Stimulated activated CD4-positive, alpha-beta T cell treated with anti-CD3 and anti-CD28 coated beads, TNF-alpha, amount 100 ng/mL, for 4 hours (primary cell): ENCODE results near the gene OOSP4A.

Source experiments
- DNase-seq, 3 experiments: peaks; one replicate each; pipeline ENCODE4 v3.0.0-alpha.2; 2020; ENCODE audit warnings: low read depth in 3 of 3

The OOSP4A gene

DNA sequence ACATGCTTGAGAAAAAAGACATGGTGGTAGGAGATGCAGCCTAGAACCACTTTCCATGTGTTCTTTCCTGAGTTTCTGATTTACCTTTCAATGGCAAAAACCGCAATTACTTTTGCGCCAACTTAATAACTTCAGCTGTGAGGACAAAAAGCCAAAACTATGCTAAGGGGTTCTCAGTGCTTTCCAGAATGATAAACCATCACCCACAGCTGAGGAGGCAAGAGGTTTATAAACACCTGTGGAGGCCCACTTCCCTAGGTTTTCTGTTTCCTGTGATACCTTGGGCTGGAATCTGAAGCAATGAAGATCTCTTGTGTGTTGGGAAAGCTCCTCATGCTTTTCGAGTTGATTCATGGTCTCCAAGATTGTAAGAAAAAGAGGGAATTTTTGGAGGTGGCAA is at the start of gene OOSP4A:
TSS of gene OOSP4A (plus strand) at position 301 of the 400 bp plus-strand sequence. CDS start at position 301, 0 bp downstream.
- no peak for DNase-seq

DNA sequence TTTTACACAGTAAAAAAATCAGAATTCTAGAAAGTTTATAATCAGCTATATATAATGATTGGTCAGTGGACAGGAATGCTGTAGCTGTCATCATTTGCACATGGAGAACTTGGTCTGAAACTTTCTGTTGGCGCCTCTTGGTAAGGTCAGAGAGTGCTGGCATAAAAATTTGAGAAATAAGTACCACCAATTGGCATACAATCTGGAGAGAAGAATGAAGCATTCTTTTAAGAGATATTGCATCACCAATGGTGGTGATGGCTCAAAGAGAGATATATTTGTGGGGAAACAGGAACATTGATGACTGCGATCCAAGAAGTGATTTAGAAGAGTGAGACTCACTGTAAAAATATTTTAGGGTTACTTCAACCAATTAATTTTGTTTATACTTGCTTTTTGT is 45.4 kb upstream of the OOSP4A start:
- no peak for DNase-seq

DNA sequence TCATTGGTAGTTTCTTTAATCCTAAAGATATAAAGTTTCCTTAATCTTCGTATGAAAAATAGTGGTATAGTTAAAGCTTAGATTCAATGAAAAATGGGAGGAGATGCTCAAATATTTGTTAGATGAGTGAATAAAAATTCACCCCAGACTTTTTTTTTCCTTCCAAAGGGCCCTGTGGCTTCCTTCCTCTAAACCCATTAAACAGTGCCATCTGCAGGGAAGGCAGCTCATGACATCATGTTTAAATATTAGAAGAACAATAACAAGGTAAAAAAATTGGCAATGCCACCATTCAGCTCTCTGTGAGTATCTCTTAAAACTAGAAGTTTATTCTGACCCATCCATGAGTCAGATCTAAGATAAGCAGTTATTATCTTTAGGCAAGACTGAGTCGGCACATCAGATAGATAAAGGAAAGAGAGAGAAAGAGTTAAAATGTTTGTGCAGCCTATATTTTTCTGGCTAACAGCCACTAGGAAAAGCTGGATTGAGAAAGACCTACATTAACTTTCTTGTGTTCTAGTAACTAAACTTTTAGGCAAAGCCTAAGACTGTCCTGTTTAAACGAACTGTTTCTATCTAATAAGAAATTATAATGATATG is 44.7 kb upstream of the OOSP4A start:
- DNase-seq = no peak

DNA sequence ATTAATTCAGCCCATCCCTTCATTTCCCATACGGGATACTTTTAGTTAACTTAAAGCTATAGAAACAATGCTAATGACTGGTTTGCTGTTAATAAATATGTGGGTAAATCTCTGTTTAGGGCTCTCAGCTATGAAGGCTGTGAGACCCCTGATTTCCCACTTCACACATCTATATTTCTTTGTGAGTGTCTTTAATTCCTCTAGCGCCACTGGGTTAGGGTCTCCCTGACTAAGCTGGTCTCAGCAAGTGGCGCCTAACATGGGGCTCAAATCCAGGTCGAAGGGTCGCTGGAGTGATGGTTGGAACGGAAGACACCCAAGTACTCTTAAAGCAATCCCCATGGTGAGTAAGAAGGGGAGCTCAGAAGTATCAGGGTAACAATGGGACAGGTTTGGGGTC is 40.0 kb upstream of the OOSP4A start:
- DNase-seq = no peak

- DNase-seq = no peak
Observed at GRCh38 chr11:59931688-59932087, 32.1 kb upstream of the OOSP4A start.

GRCh38 chr11:59938132-59938531 is 25.7 kb upstream of the OOSP4A start, which contains the start of gene OOSP1:
TSS of gene OOSP1 (plus strand) at chr11:59938432. CDS start at chr11:59938455, 23 bp downstream.
- DNase-seq = no peak

DNA sequence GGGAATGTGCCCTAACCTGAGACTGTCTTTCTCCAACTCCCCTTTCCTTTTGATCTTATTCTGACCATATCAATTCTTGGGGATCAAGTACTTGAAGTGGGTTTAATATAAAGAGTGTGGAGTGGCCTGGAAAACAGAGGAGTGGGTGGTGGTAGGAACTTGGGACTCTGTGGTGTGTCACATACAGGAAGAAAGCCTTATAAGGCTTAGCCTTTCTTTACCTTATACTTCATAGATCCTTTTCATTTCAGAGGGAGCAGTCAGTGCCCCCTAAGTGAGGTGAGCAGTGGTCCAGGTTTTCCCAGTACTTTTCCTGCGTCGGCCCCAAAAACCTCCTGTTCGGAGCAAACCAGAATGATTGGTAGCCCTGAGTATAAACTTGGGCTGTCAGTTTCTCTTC is 25.1 kb upstream of the OOSP4A start:
- no peak for DNase-seq

- no peak for DNase-seq
Observed at GRCh38 chr11:59939482-59939881, 24.4 kb upstream of the OOSP4A start.

DNA sequence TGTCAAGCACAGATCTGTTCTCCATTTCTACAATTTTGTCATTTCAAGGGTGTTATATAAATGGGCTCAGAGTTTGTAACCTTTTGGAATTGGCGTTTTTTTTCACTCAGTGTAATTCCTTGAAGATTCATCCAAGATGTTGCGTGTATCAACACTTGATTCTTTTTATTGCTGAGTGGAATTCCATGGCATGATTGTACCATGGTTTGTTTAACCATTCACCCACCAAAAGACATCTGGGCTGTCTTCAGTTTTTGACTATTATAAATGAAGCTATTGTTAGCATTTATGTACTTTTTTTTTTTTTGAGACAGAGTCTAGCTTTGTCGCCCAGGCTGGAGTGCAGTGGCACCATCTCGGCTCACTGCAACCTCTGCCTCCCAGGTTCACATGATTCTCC is 22.7 kb upstream of the OOSP4A start:
- no peak for DNase-seq

- DNase-seq = no peak
Observed at GRCh38 chr11:59943997-59944714, 19.7 kb upstream of the OOSP4A start.

DNA sequence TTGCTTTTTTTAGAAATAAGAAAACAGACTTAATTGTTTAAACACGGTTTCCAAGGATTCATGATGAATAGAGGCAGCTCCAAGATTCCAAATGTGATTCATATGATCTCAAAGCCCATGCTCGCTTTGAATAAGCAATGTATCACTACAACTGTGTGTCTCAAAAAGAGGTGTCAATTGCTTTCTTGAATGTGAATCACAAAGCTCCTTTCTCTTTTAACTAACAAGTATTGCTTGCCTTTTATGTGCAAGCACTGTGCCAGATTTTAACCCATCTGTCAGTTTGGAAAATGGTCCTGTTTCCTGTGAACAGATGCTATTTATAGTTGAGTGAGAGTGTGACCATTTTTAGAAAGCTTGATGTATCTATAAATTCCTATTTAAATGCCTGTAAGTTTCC is 19.1 kb upstream of the OOSP4A start:
- no peak for DNase-seq

- DNase-seq = no peak
Observed at GRCh38 chr11:59953463-59954218, 10.2 kb upstream of the OOSP4A start.

- no peak for DNase-seq
Observed at GRCh38 chr11:59954219-59954847, 9.5 kb upstream of the OOSP4A start.

DNA sequence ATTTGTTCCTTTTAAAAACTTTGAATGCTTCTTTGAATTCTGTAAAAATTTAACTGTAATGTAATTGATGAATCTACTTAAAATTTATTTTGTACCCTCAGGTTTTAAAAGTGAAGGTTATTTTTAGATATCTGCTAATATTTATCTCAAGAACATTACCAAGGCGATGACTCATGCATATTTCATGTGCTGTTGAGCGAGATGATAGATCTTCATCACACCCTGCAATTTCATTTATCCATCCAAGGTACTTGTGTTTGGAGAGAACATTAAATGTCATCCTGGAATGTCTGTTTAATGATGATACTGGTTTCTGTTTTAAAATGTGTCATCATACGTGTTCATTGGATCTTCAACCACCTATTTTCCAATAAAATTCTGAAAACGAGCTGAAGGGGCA is 6.7 kb upstream of the OOSP4A start:
- no peak for DNase-seq

GRCh38 chr11:59960502-59961381 is 3.1 kb upstream of the OOSP4A start:
- no peak for DNase-seq

- DNase-seq = no peak
Observed at GRCh38 chr11:59962107-59962482, 1.7 kb upstream of the OOSP4A start.

DNA sequence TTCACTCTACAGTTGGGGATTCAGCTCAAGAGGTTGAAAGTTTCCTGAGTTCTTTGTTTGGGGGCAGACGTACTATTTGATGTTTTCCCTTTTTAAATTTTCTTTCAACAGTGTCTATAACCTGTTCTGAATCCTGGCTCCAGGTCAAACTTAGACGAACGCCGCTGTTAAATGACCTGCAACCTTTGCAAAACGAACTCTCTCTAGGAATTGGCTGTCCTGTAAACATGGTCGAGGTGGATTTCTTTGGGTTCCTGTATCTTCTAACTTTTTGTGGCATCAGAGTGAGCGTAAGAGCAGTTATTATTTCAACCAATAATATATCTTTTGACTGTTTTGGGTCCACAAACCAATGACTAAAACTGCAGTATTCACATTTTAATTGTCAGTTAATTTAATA is 1.6 kb downstream of the OOSP4A start:
- no peak for DNase-seq

DNA sequence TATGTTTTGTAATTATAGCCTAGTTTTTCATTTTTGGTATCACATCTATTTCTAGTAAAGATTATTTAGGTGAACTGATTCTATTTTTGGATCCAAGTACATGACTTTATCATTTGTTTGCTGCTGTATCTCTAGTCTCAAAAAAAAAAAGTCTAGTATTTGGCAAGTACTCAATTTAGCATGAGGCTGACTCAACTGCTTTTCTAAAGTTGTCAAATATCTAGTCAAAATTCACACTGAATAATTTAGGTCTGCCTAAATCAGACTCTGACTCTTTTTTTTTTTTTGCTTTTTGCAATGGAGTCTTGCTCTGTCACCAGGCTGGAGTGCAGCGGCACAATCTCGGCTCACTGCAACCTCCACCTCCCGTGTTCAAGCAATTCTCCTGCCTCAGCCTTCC is 2.4 kb downstream of the OOSP4A start:
- DNase-seq = no peak

- no peak for DNase-seq
Observed at GRCh38 chr11:59967677-59968394, 4.0 kb downstream of the OOSP4A start.

- no peak for DNase-seq
Observed at GRCh38 chr11:59968395-59968783, 4.6 kb downstream of the OOSP4A start.

GRCh38 chr11:59973097-59973496 is 9.3 kb downstream of the OOSP4A start:
- DNase-seq = no peak
